Psoas muscle (tissue), 8 donors: ENCODE data around the gene ADSS1. TPM values are rescaled to one million over a fixed set of nuclear protein-coding genes. Genes with fewer than 3 reads are reported as not detected.

Source experiments
- ATAC-seq, 4 donors: fragments of 200-7000 bp; cut with Tn5 transposase; one replicate each; pipeline ENCODE4 v1.9.1; 2020; ENCODE audit warnings: moderate library complexity in 3 of 4, mild to moderate bottlenecking in 2 of 4
- DNase-seq, 2 donors: peaks; one replicate each; pipeline ENCODE4 v3.0.0-alpha.2; 2020
- H3K27ac ChIP-seq: fragments of 200-600 bp; one replicate; pipeline ENCODE4 v1.8.0; 2022
- H3K27me3 ChIP-seq, 3 donors: fragments of 200-600 bp in 1 of 3; one replicate each; pipeline versions ENCODE4 v1.6.1 to v1.8.0; 2013 to 2022; ENCODE audit warnings: low read length in 2 of 3, mild to moderate bottlenecking in 2 of 3, moderate library complexity in 1 of 3; ENCODE audit not compliant: insufficient read depth in 3 of 3
- H3K36me3 ChIP-seq, 2 donors: fragments of 200-600 bp in 1 of 2; one replicate each; pipeline versions ENCODE4 v1.6.1 to v1.8.0; 2013 to 2022; ENCODE audit warnings: low read depth in 1 of 2, mild to moderate bottlenecking in 1 of 2, moderate library complexity in 1 of 2; ENCODE audit not compliant: insufficient read depth in 1 of 2
- H3K4me1 ChIP-seq: fragments of 200-600 bp; one replicate; pipeline ENCODE4 v1.8.0; 2022
- H3K4me3 ChIP-seq: fragments of 200-600 bp; one replicate; pipeline ENCODE4 v1.8.0; 2022; ENCODE audit warnings: mild to moderate bottlenecking
- H3K9me3 ChIP-seq: fragments of 200-600 bp; one replicate; pipeline ENCODE4 v1.8.0; 2022
- WGBS, 3 donors: extraction: QIAGEN DNeasy Blood & Tissue Kit; methylation state at CpG; one replicate each; pipeline versions ENCODE4 v1.1.6 to v1.1.7; 2013; 5-methylcytosine and 5-hydroxymethylcytosine counted together
- intact Hi-C, 2 donors: fragments of 100-400 bp; cut with DNase I; formaldehyde crosslinking; loops; one replicate each; pipeline versions ENCODE4 v1.11.0 to v1.14.2; 2022
- polyA plus RNA-seq, 3 donors: library from polyadenylated mRNA; stranded (reverse); fragments of 200-250 nt; gene quantifications; one replicate each; pipeline ENCODE4 v1.2.3, GENCODE V29; 2013
- total RNA-seq, 4 donors: library from RNA; stranded (reverse); fragmentation: NEBNext Ultra II Directional in 2 of 4; extraction: Animal tissue kit (Norgen Biotek cat#: 25700) in 2 of 4; gene quantifications; one replicate each; pipeline versions ENCODE4 v1.2.1 to v1.2.4, GENCODE V29; 2021 to 2023
- TF ChIP-seq, protein P1 (sequence below): fragments of 200-600 bp; IDR thresholded peaks from one replicate; pipeline ENCODE4 v1.8.0; 2022; ENCODE audit warnings: antibody characterized with exemption
- donor health status: healthy with polysubstance abuse.
- donor health status: DM: no; HTN: no; CAD: no; lungs with moderate emphysema.
- donor health status: Bipolar disorder and iron deficiency.
- donor health status: healthy.
- donor health status: DM: yes; HTN: yes; CAD: no.
- donor health status: DM: no; HTN: no; CAD: no.
- donor health status: DM: no; HTN: no; CAD: no.
- donor health status: DM: yes; HTN: yes; CAD: no.

ADSS1 gene
- total and polyA plus RNA-seq, 7 donors = 187 to 394 (median 300) TPM

DNA sequence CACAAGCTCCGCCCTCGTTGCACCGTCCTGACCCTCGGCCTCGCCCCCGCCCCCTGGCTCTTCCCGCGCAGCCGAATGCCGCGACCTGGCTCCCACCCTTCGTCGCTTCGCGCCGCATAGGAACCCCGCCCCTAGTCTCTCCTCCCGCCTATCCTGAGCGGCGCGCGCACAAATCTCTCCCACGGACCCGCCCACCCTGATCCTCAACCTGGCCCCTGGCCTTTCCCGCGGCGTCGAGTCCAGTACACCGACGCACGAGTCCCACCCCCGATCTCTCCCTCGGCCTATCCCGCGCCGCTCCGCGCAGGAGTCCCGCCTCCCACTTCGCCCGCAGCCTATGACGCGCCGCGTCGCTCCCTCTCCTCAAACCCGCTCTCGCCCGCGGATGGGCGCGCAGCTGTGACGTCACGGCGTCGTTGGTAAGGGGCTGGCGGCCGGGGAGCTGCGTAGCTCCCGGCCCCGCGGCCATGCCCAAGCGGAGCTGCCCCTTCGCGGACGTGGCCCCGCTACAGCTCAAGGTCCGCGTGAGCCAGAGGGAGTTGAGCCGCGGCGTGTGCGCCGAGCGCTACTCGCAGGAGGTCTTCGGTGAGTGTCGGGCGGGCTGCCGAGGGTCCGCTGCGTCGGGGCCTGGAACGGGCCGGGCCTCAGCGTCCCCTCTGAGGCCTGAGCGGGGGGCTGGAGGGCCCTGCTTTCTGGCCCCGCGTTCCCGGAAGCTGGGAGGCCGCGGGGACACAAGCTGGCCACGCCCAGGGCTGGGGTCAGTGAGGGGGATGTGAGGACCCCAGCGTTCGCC, 28.9 kb downstream of the ADSS1 start, which contains the start of gene SIVA1:
Gene SIVA1, plus strand, starts transcription at position 413 of the 793 bp plus-strand sequence. Its CDS starts 55 bp downstream, at position 468.
- TF ChIP-seq, protein P1, sequence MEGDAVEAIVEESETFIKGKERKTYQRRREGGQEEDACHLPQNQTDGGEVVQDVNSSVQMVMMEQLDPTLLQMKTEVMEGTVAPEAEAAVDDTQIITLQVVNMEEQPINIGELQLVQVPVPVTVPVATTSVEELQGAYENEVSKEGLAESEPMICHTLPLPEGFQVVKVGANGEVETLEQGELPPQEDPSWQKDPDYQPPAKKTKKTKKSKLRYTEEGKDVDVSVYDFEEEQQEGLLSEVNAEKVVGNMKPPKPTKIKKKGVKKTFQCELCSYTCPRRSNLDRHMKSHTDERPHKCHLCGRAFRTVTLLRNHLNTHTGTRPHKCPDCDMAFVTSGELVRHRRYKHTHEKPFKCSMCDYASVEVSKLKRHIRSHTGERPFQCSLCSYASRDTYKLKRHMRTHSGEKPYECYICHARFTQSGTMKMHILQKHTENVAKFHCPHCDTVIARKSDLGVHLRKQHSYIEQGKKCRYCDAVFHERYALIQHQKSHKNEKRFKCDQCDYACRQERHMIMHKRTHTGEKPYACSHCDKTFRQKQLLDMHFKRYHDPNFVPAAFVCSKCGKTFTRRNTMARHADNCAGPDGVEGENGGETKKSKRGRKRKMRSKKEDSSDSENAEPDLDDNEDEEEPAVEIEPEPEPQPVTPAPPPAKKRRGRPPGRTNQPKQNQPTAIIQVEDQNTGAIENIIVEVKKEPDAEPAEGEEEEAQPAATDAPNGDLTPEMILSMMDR = no peak
- Histone ChIP-seq H3K27ac (peak within 1 kb of the TSS; percentile 95), H3K4me3 (peak within 1 kb of the TSS; percentile 96), H3K4me1 (peaks cover 51% of the 10 kb centered on the region), H3K9me3 (no peaks in the 10 kb centered on the region), H3K27me3 (no peaks in the 10 kb centered on the region), H3K36me3 (peaks cover 0 to 26% of the 10 kb centered on the region in 2 donors)
- ATAC-seq (peak; percentile 84 to 93 (median 90)), DNase-seq (peak; percentile 100)
- 0 to 1% (median 0%) methylated on average over 73 to 95 of the region's 95 CpGs for WGBS, 3 donors
- intact Hi-C loops = no loop called here

DNA sequence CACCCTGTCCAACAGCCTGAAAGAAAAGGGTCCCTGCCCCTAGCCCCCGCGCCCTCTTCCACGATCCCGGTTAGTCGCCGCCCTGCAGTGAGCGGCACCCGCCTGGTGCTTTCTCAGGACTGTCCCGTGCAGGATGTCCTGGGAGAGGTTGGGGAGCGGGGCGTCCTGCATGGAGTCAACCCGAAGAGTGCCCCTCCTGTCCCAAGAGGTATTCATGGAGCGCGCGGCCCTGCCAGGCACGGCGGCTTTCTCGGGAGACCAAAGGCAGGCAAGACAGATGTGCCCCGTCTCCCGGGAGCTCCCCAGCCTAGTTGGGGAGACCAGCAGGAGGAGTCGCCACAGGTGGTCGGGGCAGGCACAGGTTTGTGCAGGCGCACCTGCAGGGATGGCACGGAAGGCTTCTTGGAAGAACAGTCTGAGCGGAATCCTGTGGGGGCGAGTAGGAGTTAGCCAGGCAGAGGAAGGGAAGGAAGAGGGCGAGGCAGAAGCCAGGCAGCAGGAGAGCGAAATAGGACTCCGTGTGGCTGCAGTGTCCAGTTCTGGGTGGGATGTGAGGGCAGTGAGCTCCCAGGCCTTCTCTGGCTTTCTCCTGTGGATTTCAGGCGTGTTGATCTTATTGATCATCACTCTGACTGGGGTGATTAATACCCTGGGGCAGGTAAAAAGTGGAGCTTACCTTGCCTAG, 29.6 kb downstream of the ADSS1 start:
- Histone ChIP-seq H3K36me3 (peaks cover 0 to 30% of the 10 kb centered on the region in 2 donors), H3K4me1 (peaks cover 44% of the 10 kb centered on the region), H3K27me3 (no peaks in the 10 kb centered on the region), H3K27ac (peak overlapping the region; percentile 95), H3K4me3 (peak overlapping the region; percentile 96), H3K9me3 (no peaks in the 10 kb centered on the region)
- peak; percentile 0 to 11 (median 4) for ATAC-seq
- WGBS, 3 donors = 1 to 2% (median 1%) methylated on average over 29 to 30 of the region's 30 CpGs
- intact Hi-C loops = no loop called here
- DNase-seq = no peak
- TF ChIP-seq, protein P1 = no peak

DNA sequence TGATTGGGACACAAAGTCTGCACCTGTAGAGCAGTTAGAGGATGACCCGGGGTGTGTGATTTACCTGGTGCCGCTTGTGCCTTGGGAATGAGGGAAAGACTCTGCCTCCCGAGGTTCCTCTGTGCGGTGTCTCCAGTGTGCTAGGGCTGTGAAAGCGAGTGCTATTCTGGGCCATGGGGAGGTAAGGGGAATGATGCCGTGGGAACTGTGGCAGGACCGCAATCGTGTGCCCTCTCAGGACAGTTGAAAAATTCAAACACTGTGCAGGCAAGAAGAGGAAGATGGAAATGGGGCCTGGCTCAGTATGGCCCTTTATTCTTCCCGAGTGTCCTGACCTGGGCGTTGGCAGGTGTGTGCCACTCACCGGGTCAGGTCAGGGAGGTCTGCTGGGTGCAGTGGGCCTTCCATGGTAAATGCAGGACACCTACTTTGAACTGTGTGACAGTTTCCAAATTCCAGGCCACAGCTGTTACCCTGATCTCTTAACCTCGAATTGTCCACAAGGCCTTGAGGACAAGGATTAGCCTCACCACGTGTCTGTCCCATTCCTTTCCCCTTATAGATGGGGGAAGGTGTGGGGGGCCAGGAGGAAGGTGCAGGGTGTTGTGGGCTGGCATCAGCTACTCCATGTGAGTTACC, 30.3 kb downstream of the ADSS1 start:
- ATAC-seq (peak in 1 of 4 donors; percentile 6), DNase-seq (no peak)
- WGBS, 3 donors = 26 to 40% (median 34%) methylated on average over 13 of the region's 13 CpGs
- TF ChIP-seq, protein P1 = no peak
- H3K27me3 ChIP-seq = no peaks in the 10 kb centered on the region
- H3K4me1 ChIP-seq = peaks cover 38% of the 10 kb centered on the region
- intact Hi-C loops = no loop called here
- peak overlapping the region; percentile 96 for H3K4me3 ChIP-seq
- peak overlapping the region; percentile 95 for H3K27ac ChIP-seq
- no peaks in the 10 kb centered on the region for H3K9me3 ChIP-seq
- peaks cover 0 to 32% of the 10 kb centered on the region in 2 donors for H3K36me3 ChIP-seq

DNA sequence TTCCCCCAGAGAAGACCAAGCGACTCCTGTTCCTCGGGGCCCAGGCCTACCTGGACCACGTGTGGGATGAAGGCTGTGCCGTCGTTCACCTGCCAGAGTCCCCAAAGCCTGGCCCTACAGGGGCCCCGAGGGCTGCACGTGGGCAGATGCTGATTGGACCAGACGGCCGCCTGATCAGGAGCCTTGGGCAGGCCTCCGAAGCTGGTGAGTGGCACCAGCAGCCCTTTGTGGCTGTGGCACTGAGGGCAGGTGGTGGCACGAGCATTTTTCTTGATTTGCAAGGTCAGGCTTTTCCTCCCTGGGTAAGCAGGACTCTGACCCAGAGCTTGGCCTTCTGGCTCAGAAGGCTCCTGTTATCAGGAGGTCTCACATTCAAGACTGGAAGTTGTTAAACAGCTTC, 31.6 kb downstream of the ADSS1 start:
- peak overlapping the region; percentile 30 for H3K27ac ChIP-seq
- peaks cover 37% of the 10 kb centered on the region for H3K4me1 ChIP-seq
- DNase-seq (no peak), ATAC-seq (no peak)
- intact Hi-C loops = loop anchor here in 1 of 2 donors (5.0 kb wide), 1 partner anchor 42 kb away; the partner anchor contains the start of gene AKT1
- WGBS, 3 donors = 71 to 74% (median 72%) methylated on average over 11 of the region's 11 CpGs
- TF ChIP-seq, protein P1 = no peak
- H3K27me3 ChIP-seq = no peaks in the 10 kb centered on the region
- no peaks in the 10 kb centered on the region for H3K9me3 ChIP-seq
- H3K4me3 ChIP-seq = no peak overlapping the region
- H3K36me3 ChIP-seq = peaks cover 0 to 45% of the 10 kb centered on the region in 2 donors
